Peyer's patch (tissue), 4 donors: ENCODE results near the gene RAE1. TPM values are rescaled to one million over a fixed set of nuclear protein-coding genes. Genes with fewer than 3 reads are reported as not detected.

ENCODE experiments used
- DNase-seq, 3 donors: peaks; one replicate each; pipeline ENCODE4 v3.0.0-alpha.2; 2017 to 2019
- H3K27ac ChIP-seq, 4 donors: fragments of 200-600 bp; sonication (generic); one replicate each; pipeline ENCODE4 v1.5.1; 2016 to 2019
- H3K27me3 ChIP-seq, 2 donors: fragments of 200-600 bp; sonication (generic); one replicate each; pipeline ENCODE4 v1.5.1; 2019
- H3K36me3 ChIP-seq, 3 donors: fragments of 200-600 bp; sonication (generic); one replicate each; pipeline ENCODE4 v1.5.1; 2016 to 2019
- H3K4me1 ChIP-seq, 4 donors: fragments of 200-600 bp; sonication (generic); one replicate each; pipeline ENCODE4 v1.5.1; 2016 to 2019
- H3K4me3 ChIP-seq, 4 donors: fragments of 200-600 bp; sonication (generic); 1 replicate in 3 of 4; 2 replicates in 1 of 4; pipeline ENCODE4 v1.5.1; 2016 to 2019; ENCODE audit warnings: mild to moderate bottlenecking in 1 of 4
- H3K9me3 ChIP-seq, 4 donors: fragments of 200-600 bp; sonication (generic); one replicate each; pipeline ENCODE4 v1.5.1; 2016 to 2019; ENCODE audit warnings: mild to moderate bottlenecking in 1 of 4
- POLR2A ChIP-seq, 2 donors: fragments of 450-650 bp; IDR thresholded peaks; one replicate each; pipeline ENCODE4 v1.5.1; 2017; ENCODE audit warnings: antibody characterized with exemption in 2 of 2, mild to moderate bottlenecking in 2 of 2, moderate library complexity in 2 of 2
- small RNA-seq, 2 donors: library from RNA; depleted of rRNA; stranded (forward); fragments of <200 nt; gene quantifications; one replicate each; pipeline ENCODE3, GENCODE V24; 2016
- total RNA-seq, 4 donors: library from RNA; depleted of rRNA; stranded (reverse); fragments of >200 nt; gene quantifications; one replicate each; pipeline ENCODE4 v1.1.0, GENCODE V29; 2016
- TF ChIP-seq, protein P1 (sequence below), 6 experiments: fragments of 450-650 bp in 4 of 6; fragments of 200-600 bp in 2 of 6; sonication (generic) in 1 of 6; IDR thresholded peaks; one replicate each; pipeline ENCODE4 v1.5.1; 2017 to 2019; ENCODE audit warnings: antibody characterized with exemption in 6 of 6, mild to moderate bottlenecking in 3 of 6, moderate library complexity in 1 of 6

The RAE1 gene
- total RNA-seq, 4 donors from 2014 or later = 21.5 to 38.9 (median 33.3) TPM

GRCh38 chr20:57426831-57427230, 75.8 kb downstream of the RAE1 start:
- Histone ChIP-seq H3K27ac (no peak overlapping the region), H3K4me3 (no peak overlapping the region), H3K27me3 (no peaks in the 10 kb centered on the region), H3K4me1 (peaks cover 0 to under 1% (median 0%) of the 10 kb centered on the region in 4 donors), H3K36me3 (no peaks in the 10 kb centered on the region), H3K9me3 (no peaks in the 10 kb centered on the region)
- TF ChIP-seq, protein P1, sequence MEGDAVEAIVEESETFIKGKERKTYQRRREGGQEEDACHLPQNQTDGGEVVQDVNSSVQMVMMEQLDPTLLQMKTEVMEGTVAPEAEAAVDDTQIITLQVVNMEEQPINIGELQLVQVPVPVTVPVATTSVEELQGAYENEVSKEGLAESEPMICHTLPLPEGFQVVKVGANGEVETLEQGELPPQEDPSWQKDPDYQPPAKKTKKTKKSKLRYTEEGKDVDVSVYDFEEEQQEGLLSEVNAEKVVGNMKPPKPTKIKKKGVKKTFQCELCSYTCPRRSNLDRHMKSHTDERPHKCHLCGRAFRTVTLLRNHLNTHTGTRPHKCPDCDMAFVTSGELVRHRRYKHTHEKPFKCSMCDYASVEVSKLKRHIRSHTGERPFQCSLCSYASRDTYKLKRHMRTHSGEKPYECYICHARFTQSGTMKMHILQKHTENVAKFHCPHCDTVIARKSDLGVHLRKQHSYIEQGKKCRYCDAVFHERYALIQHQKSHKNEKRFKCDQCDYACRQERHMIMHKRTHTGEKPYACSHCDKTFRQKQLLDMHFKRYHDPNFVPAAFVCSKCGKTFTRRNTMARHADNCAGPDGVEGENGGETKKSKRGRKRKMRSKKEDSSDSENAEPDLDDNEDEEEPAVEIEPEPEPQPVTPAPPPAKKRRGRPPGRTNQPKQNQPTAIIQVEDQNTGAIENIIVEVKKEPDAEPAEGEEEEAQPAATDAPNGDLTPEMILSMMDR (IDR thresholded peaks at IDR 0.05) = no peak
- no peak for DNase-seq

DNA sequence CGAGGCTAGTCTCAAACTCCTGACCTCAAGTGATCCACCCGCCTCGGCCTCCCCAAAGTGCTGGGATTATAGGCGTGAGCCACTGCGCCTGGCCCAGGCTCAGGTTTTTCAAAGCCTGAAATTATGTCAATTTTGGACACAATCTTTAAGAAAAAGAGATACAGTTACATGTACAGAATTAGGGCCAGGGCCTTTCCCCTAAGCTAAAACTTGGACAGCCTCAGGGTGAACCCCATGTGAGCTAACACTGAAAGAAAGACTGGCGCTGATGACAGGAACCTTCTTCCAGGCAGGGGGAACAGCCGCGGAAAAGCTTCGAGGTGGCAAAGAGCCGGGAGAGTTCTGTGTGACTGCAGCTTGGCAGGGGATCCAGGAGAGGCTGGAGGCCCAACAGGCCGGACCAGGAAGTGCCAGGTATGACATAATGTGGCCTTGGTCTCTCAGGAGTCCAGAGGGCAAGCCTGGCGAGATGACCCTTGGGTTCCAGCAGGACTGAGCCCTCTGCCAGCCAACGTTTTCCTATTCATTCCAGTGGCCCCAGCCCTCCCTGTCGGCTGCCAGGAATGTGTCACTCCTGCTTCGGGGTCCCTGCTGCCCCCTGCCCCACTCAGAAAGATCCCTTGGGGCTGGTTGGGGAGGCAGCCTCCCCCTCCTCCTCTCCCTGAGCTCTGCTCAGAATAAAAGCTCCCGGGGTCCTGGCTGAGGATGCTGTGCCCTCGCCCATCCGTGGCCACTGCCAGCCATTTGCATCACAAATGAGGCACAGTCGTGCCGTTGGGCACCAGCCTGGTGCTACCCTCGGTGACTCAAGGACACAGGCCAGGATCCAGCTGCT, 77.5 kb downstream of the RAE1 start:
- Histone ChIP-seq H3K27ac (no peak overlapping the region), H3K9me3 (no peaks in the 10 kb centered on the region), H3K27me3 (no peaks in the 10 kb centered on the region), H3K36me3 (no peaks in the 10 kb centered on the region), H3K4me1 (peaks cover 0 to 16% (median 14%) of the 10 kb centered on the region in 4 donors), H3K4me3 (no peak overlapping the region)
- DNase-seq = no peak
- TF ChIP-seq POLR2A (IDR thresholded peaks at IDR 0.05) = no peak
- TF ChIP-seq, protein P1 (IDR thresholded peaks at IDR 0.05) = no peak

Small RNA genes lying within 50 kb of the gene (small RNA-seq; reads per million reads assigned to genes)
- 0 reads per million in 2 donors for gene MIR4325
- 0 reads per million in 2 donors for gene RF00019
- gene RPL39P39 = 0 reads per million in 2 donors

Other genes starting within 250 kb of the RAE1 start
- gene BMP7, start 84.6 kb upstream of the RAE1 start, total RNA-seq = 1 to 10 TPM in 1 of 4 donors, under 1 TPM in 1, not detected in 2; 0.67 to 2.7 TPM
- not detected for gene SPO11, start 21.5 kb upstream of the RAE1 start, total RNA-seq
- gene RBM38, start 40.1 kb downstream of the RAE1 start, total RNA-seq = 10 to 100 TPM in 3 of 4 donors, 1 to 10 TPM in 1; 9.6 to 15.5 (median 12.8) TPM
- not detected for gene CTCFL, start 173.9 kb downstream of the RAE1 start, total RNA-seq
- gene PCK1, start 209.9 kb downstream of the RAE1 start, total RNA-seq = 1,000 to 10,000 TPM in 1 of 4 donors, 100 to 1,000 TPM in 2, 10 to 100 TPM in 1; 98.2 to 2,194 (median 572) TPM